ENCODE results near the gene TBC1D24. TPM values are rescaled to one million over a fixed set of nuclear protein-coding genes. Genes with fewer than 3 reads are reported as not detected.
"Not testable (repeated sequence)": the region's sequence is repeated elsewhere in the genome, so short reads cannot be mapped to it uniquely, and the experiment has no call there.

The TBC1D24 gene
- total RNA-seq, 1 donor from 2014 or later: 12.6 TPM

- Mint-ChIP-seq H3K9me3 (no peaks in the 10 kb centered on the region), H3K4me3 (peak overlapping the region; percentile 61), H3K4me1 (peaks cover 18% of the 10 kb centered on the region), H3K36me3 (ENCODE audit: low read depth) (no peaks in the 10 kb centered on the region), H3K27ac (peak overlapping the region; percentile 12), H3K27me3 (peaks cover 4% of the 10 kb centered on the region)
- ChIA-PET CTCF (no interaction called here), POLR2A (no interaction called here)
- intact Hi-C loops (cut with micrococcal nuclease): no loop called here
- TF ChIP-seq, protein P1, sequence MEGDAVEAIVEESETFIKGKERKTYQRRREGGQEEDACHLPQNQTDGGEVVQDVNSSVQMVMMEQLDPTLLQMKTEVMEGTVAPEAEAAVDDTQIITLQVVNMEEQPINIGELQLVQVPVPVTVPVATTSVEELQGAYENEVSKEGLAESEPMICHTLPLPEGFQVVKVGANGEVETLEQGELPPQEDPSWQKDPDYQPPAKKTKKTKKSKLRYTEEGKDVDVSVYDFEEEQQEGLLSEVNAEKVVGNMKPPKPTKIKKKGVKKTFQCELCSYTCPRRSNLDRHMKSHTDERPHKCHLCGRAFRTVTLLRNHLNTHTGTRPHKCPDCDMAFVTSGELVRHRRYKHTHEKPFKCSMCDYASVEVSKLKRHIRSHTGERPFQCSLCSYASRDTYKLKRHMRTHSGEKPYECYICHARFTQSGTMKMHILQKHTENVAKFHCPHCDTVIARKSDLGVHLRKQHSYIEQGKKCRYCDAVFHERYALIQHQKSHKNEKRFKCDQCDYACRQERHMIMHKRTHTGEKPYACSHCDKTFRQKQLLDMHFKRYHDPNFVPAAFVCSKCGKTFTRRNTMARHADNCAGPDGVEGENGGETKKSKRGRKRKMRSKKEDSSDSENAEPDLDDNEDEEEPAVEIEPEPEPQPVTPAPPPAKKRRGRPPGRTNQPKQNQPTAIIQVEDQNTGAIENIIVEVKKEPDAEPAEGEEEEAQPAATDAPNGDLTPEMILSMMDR (IDR thresholded peaks at IDR 0.05): no peak
- DNase-seq: no peak
- ATAC-seq (ENCODE audit: low read depth): no peak
Measured at GRCh38 chr16:2476345-2476720, 1.4 kb downstream of the TBC1D24 start.

DNA sequence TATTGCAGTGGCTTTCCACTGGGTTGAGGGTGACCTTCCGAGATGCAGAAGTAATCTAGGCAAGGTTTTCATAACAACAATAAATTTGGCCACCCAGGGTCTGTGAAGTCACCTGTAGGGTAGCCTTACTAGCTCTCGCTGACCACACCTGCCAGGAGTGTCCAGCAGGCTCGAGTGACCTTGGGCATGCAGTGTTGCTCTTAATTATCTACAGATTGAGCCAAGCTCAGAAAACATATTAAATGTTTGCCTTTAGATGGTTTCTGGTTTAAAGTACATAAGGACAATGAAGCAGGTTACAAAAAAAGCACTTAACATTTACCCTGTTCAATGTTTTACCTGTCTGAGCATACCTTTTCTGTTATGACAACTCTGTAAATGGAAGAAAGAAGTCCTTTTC, 1.8 kb downstream of the TBC1D24 start:
- intact Hi-C loops (cut with micrococcal nuclease): no loop called here
- peaks cover 18% of the 10 kb centered on the region for H3K4me1 Mint-ChIP-seq
- ATAC-seq (ENCODE audit: low read depth) (no peak), DNase-seq (no peak)
- peak overlapping the region; percentile 12 for H3K27ac Mint-ChIP-seq
- ChIA-PET POLR2A (no interaction called here), CTCF (no interaction called here)
- no peaks in the 10 kb centered on the region for H3K9me3 Mint-ChIP-seq
- H3K4me3 Mint-ChIP-seq: peak overlapping the region; percentile 61
- no peaks in the 10 kb centered on the region for H3K36me3 Mint-ChIP-seq (ENCODE audit: low read depth)
- H3K27me3 Mint-ChIP-seq: peaks cover 4% of the 10 kb centered on the region
- TF ChIP-seq, protein P1 (IDR thresholded peaks at IDR 0.05): no peak

GRCh38 chr16:2477327-2477726, 2.4 kb downstream of the TBC1D24 start:
- ChIA-PET CTCF (no interaction called here), POLR2A (interaction anchor here (1.1 kb wide), 1 partner anchor 18 kb away, joined by 3 read pairs; the partner anchor contains the start of gene TEDC2)
- H3K36me3 Mint-ChIP-seq (ENCODE audit: low read depth): no peaks in the 10 kb centered on the region
- DNase-seq (no peak), ATAC-seq (ENCODE audit: low read depth) (no peak)
- TF ChIP-seq, protein P1 (IDR thresholded peaks at IDR 0.05): no peak
- peaks cover 17% of the 10 kb centered on the region for H3K4me1 Mint-ChIP-seq
- H3K9me3 Mint-ChIP-seq: no peaks in the 10 kb centered on the region
- H3K27me3 Mint-ChIP-seq: peaks cover 4% of the 10 kb centered on the region
- H3K27ac Mint-ChIP-seq: peak overlapping the region; percentile 11
- no peak overlapping the region for H3K4me3 Mint-ChIP-seq
- intact Hi-C loops (cut with micrococcal nuclease): no loop called here

DNA sequence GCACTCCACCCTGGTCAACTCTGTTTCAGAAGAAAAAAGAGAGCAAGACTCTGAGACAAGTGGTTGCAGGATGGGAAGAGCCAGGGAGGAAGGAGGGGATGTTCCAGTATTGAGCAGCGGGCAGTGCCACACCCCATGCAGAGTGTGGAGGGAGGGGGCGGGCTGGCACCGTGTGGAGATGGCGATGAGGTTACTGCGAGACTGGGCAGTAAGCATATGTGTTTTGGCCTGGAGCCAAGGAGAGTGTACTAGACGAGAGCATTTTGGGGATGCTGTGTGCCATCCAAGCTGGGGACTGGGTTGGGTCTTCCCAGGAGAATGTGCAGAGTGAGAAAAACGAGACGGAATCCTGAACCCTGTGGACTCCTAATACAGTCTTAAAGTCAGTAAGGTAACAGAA, 3.4 kb downstream of the TBC1D24 start:
- CTCF ChIA-PET: no interaction called here
- TF ChIP-seq, protein P1 (IDR thresholded peaks at IDR 0.05): no peak
- no peaks in the 10 kb centered on the region for H3K27me3 Mint-ChIP-seq
- no peak for ATAC-seq (ENCODE audit: low read depth)
- peaks cover 12% of the 10 kb centered on the region for H3K4me1 Mint-ChIP-seq
- intact Hi-C loops (cut with micrococcal nuclease): no loop called here
- DNase-seq: no peak
- no peaks in the 10 kb centered on the region for H3K36me3 Mint-ChIP-seq (ENCODE audit: low read depth)
- no peak overlapping the region for H3K27ac Mint-ChIP-seq
- no peak overlapping the region for H3K4me3 Mint-ChIP-seq
- POLR2A ChIA-PET: interaction anchor here (0.6 to 1.1 kb wide), 2 partner anchors 19 to 547 kb away, joined by 3 to 5 read pairs; partner anchors contain the start of gene TEDC2
- no peaks in the 10 kb centered on the region for H3K9me3 Mint-ChIP-seq

DNA sequence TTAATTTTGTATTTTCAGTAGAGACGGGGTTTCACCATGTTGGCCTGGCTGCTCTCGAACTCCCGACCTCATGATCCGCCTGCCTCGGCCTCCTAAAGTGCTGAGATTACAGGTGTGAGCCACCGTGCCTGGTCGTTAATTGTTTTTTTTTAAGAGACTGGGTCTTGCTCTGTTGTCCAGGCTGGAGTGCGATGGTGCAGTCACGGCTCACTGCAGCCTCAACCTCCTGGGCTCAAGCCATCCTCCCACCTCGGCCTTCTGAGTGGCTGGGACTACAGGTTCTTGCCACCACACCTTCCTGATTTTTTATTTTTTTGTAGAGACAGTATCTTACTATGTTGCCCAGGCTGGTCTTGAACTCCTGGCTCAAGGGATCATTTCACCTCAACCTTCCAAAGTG, 5.1 kb downstream of the TBC1D24 start:
- ATAC-seq (ENCODE audit: low read depth); CTCF ChIA-PET; H3K27me3 Mint-ChIP-seq; DNase-seq; H3K4me3 Mint-ChIP-seq; POLR2A ChIA-PET; H3K36me3 Mint-ChIP-seq (ENCODE audit: low read depth); intact Hi-C loops (cut with micrococcal nuclease); H3K9me3 Mint-ChIP-seq; H3K27ac Mint-ChIP-seq: not testable (repeated sequence)
- H3K4me1 Mint-ChIP-seq: peaks cover 10% of the 10 kb centered on the region

GRCh38 chr16:2480948-2481347, 6.0 kb downstream of the TBC1D24 start:
- H3K4me1 Mint-ChIP-seq: peaks cover 8% of the 10 kb centered on the region
- POLR2A ChIA-PET: interaction anchor here (0.5 kb wide), 1 partner anchor 42 kb away, joined by 3 read pairs; no protein-coding TSS in a partner anchor
- TF ChIP-seq, protein P1 (IDR thresholded peaks at IDR 0.05): no peak
- DNase-seq: no peak
- no peak for ATAC-seq (ENCODE audit: low read depth)
- H3K4me3 Mint-ChIP-seq: no peak overlapping the region
- intact Hi-C loops (cut with micrococcal nuclease): no loop called here
- H3K27ac Mint-ChIP-seq: no peak overlapping the region
- CTCF ChIA-PET: no interaction called here
- no peaks in the 10 kb centered on the region for H3K9me3 Mint-ChIP-seq
- H3K27me3 Mint-ChIP-seq: no peaks in the 10 kb centered on the region
- H3K36me3 Mint-ChIP-seq (ENCODE audit: low read depth): no peaks in the 10 kb centered on the region

All from activated B cell treated with CpG ODN at 0.5 μM for 24 hours (primary cell).